Measurements from ENCODE around the gene INHBC. TPM values are rescaled to one million over a fixed set of nuclear protein-coding genes. Genes with fewer than 3 reads are reported as not detected.

INHBC gene
- total RNA-seq = not detected in 2 replicates

GRCh38 chr12:57434517-57435223 is at the start of gene INHBC:
INHBC (plus strand) TSS chr12:57434784; CDS start chr12:57434887, 103 bp downstream.

GRCh38 chr12:57430931-57431566 is 3.5 kb upstream of the INHBC start, which contains the start of gene R3HDM2:
R3HDM2 (minus strand) TSS chr12:57431043; CDS start chr12:57310428, 120,615 bp downstream.

GRCh38 chr12:57454566-57455373 is 20.2 kb downstream of the INHBC start, which contains the start of gene INHBE:
INHBE (plus strand) TSS chr12:57455307; CDS start chr12:57455537, 230 bp downstream.

GRCh38 chr12:57459750-57460467 is 25.3 kb downstream of the INHBC start, which contains the start of gene GLI1:
GLI1 (plus strand) TSS chr12:57459785; CDS start chr12:57463692, 3,907 bp downstream.

GRCh38 chr12:57479376-57480115 is 45.0 kb downstream of the INHBC start, which contains the start of gene ARHGAP9:
ARHGAP9 (minus strand) TSS chr12:57479866; CDS start chr12:57479406, 460 bp downstream.

GRCh38 chr12:57487597-57488401 is 53.2 kb downstream of the INHBC start, which contains the start of gene MARS1:
MARS1 (plus strand) TSS chr12:57488068; CDS start chr12:57488091, 23 bp downstream.

Other genes starting within 250 kb of the INHBC start
- gene NXPH4, start 218.0 kb upstream of the INHBC start, total RNA-seq = 1.9 and 3.8 TPM in 2 replicates
- 306 and 389 TPM in 2 replicates for gene SHMT2, start 205.1 kb upstream of the INHBC start, total RNA-seq
- gene STAC3, start 183.6 kb upstream of the INHBC start, total RNA-seq = 1.1 TPM in 1 of 2 replicates, not detected in the other
- gene R3HDM2, start 3.7 kb upstream of the INHBC start, total RNA-seq = 6.7 and 12.6 TPM in 2 replicates
- gene INHBE, start 20.5 kb downstream of the INHBC start, total RNA-seq = 0.96 and 1.3 TPM in 2 replicates
- under 0.01 TPM in 1 of 2 replicates, not detected in the other for gene GLI1, start 25.0 kb downstream of the INHBC start, total RNA-seq
- gene ARHGAP9, start 45.1 kb downstream of the INHBC start, total RNA-seq = not detected in 2 replicates
- gene MARS1, start 53.3 kb downstream of the INHBC start, total RNA-seq = 191 and 216 TPM in 2 replicates
- gene DDIT3, start 85.7 kb downstream of the INHBC start, total RNA-seq = 75.9 and 79.7 TPM in 2 replicates
- 4.5 and 6.0 TPM in 2 replicates for gene MBD6, start 88.0 kb downstream of the INHBC start, total RNA-seq
- 77.6 and 95.4 TPM in 2 replicates for gene DCTN2, start 112.4 kb downstream of the INHBC start, total RNA-seq
- gene KIF5A, start 115.3 kb downstream of the INHBC start, total RNA-seq = under 0.01 TPM in 1 of 2 replicates, not detected in the other
- 47.5 and 52.2 TPM in 2 replicates for gene PIP4K2C, start 156.4 kb downstream of the INHBC start, total RNA-seq
- gene DTX3, start 170.0 kb downstream of the INHBC start, total RNA-seq = 2.1 and 7.0 TPM in 2 replicates
- 1.9 and 2.2 TPM in 2 replicates for gene ARHGEF25, start 176.7 kb downstream of the INHBC start, total RNA-seq
- 0.48 TPM in 1 of 2 replicates, not detected in the other for gene B4GALNT1, start 198.4 kb downstream of the INHBC start, total RNA-seq

All from tracheal epithelial cell (primary cell).